Endothelial cell of umbilical vein (primary cell): ENCODE results near the gene SGSH. TPM values are rescaled to one million over a fixed set of nuclear protein-coding genes. Genes with fewer than 3 reads are reported as not detected.

Experiments used
- BruUV-seq: library from RNA; stranded (reverse); fragments of 400-500 nt; replicated peaks from 2 replicates; lab custom pipeline; 2021; lab: Mats Ljungman, UMichigan
- CTCF ChIA-PET: fragments of 300-600, 350-600 bp; sonication (Branson Sonifier 250); formaldehyde crosslinking; loops from one replicate; lab custom pipeline; 2021; ENCODE audit warnings: antibody characterized with exemption, inconsistent platforms; lab: Charles Lee
- POLR2A ChIA-PET: fragments of 300-600, 350-600 bp; sonication (Branson Sonifier 250); formaldehyde crosslinking; loops from one replicate; lab custom pipeline; 2021; ENCODE audit warnings: antibody characterized with exemption, inconsistent platforms; lab: Charles Lee
- DNase-seq: peaks from one replicate; pipeline ENCODE4 v3.0.0-alpha.2; 2011; ENCODE audit warnings: low read depth, low spot score
- FAIRE-seq: peaks from 2 replicates; lab custom pipeline; 2011; peaks lifted over from hg19 to GRCh38; lab: Jason Lieb, UNC
- H2AFZ ChIP-seq: 2 replicates; pipeline ENCODE4 v1.6.0; 2012; ENCODE audit warnings: low read depth, low read length, control low read depth, inconsistent platforms
- H3K27ac ChIP-seq: 2 replicates; pipeline ENCODE4 v1.5.1; 2011; ENCODE audit warnings: low read depth, mild to moderate bottlenecking, control low read depth, low read length, moderate library complexity; ENCODE audit not compliant: insufficient read depth
- H3K27me3 ChIP-seq, 2 experiments: 2 replicates each; pipeline versions ENCODE4 v1.6.0 to v1.6.1; 2011; ENCODE audit warnings: low read length in 2 of 2, mixed read lengths in 1 of 2; ENCODE audit not compliant: control insufficient read depth in 2 of 2, insufficient read depth in 2 of 2
- H3K36me3 ChIP-seq, 2 experiments: 2 replicates in 1 of 2; 3 replicates in 1 of 2; pipeline ENCODE4 v1.5.1; 2011; ENCODE audit warnings: low read length in 2 of 2, mild to moderate bottlenecking in 1 of 2, moderate library complexity in 1 of 2; ENCODE audit not compliant: control insufficient read depth in 2 of 2, insufficient read depth in 2 of 2; ENCODE audit errors: extremely low read depth in 1 of 2
- H3K4me1 ChIP-seq: 3 replicates; pipeline ENCODE4 v1.5.1; 2011; ENCODE audit warnings: mild to moderate bottlenecking, low read length; ENCODE audit not compliant: control insufficient read depth, insufficient read depth; ENCODE audit errors: extremely low read depth
- H3K4me2 ChIP-seq: 2 replicates; pipeline ENCODE4 v1.6.1; 2011; ENCODE audit warnings: low read length, control low read depth, mixed read lengths; ENCODE audit not compliant: insufficient read depth
- H3K4me3 ChIP-seq, 3 experiments: fragments of 200-600 bp in 1 of 3; sonication (generic), shearing (Covaris generic) in 1 of 3; replicated peaks in 1 of 3; 2 replicates each; pipeline ENCODE4 v1.5.1; 2011 to 2016; ENCODE audit warnings: control low read depth in 3 of 3, low read length in 3 of 3, mild to moderate bottlenecking in 2 of 3, inconsistent platforms in 1 of 3, low read depth in 1 of 3, moderate library complexity in 1 of 3; ENCODE audit not compliant: insufficient read depth in 1 of 3
- H3K79me2 ChIP-seq: 2 replicates; pipeline ENCODE4 v1.6.0; 2012; ENCODE audit warnings: low read length, inconsistent platforms; ENCODE audit not compliant: control insufficient read depth, insufficient read depth
- H3K9ac ChIP-seq: replicated peaks from 2 replicates; pipeline ENCODE3; 2011; ENCODE audit warnings: low read length, control low read depth; ENCODE audit not compliant: insufficient read depth; ENCODE audit errors: extremely low read depth
- H3K9me1 ChIP-seq: replicated peaks from 3 replicates; pipeline ENCODE4 v1.6.0; 2011; ENCODE audit warnings: mild to moderate bottlenecking, low read length; ENCODE audit not compliant: control insufficient read depth, insufficient read depth; ENCODE audit errors: extremely low read depth
- H3K9me3 ChIP-seq: replicated peaks from 2 replicates; pipeline ENCODE4 v1.5.1; 2012; ENCODE audit warnings: low read length, inconsistent platforms; ENCODE audit not compliant: control insufficient read depth, insufficient read depth
- H4K20me1 ChIP-seq: replicated peaks from 2 replicates; pipeline ENCODE3; 2011; ENCODE audit warnings: mild to moderate bottlenecking, low read length; ENCODE audit not compliant: control insufficient read depth, insufficient read depth; ENCODE audit errors: extremely low read depth
- CTCF ChIP-seq, 2 donors: IDR thresholded peaks; 1 replicate in 1 of 2; 2 replicates in 1 of 2; pipeline ENCODE4 v1.5.1; 2011; ENCODE audit warnings: low read length in 2 of 2, mild to moderate bottlenecking in 2 of 2, moderate library complexity in 2 of 2, control low read depth in 1 of 2, inconsistent platforms in 1 of 2, low read depth in 1 of 2; ENCODE audit not compliant: insufficient read depth in 1 of 2; ENCODE audit errors: extremely low read depth in 1 of 2
- EZH2 ChIP-seq: IDR thresholded peaks from 2 replicates; pipeline ENCODE4 v1.6.1; 2012; ENCODE audit warnings: borderline replicate concordance, low read depth, mild to moderate bottlenecking, moderate library complexity, low read length, inconsistent platforms; ENCODE audit not compliant: severe bottlenecking
- FOS ChIP-seq: IDR thresholded peaks from 2 replicates; pipeline ENCODE4 v1.6.1; 2011; ENCODE audit warnings: mild to moderate bottlenecking, low read length, moderate library complexity, borderline replicate concordance; ENCODE audit not compliant: insufficient read depth
- GATA2 ChIP-seq: IDR thresholded peaks from 2 replicates; pipeline ENCODE4 v1.7.0; 2011; ENCODE audit warnings: low read depth, mild to moderate bottlenecking, moderate library complexity, mixed read lengths, low read length; ENCODE audit not compliant: insufficient read length, insufficient read depth
- JUN ChIP-seq: IDR thresholded peaks from 2 replicates; pipeline ENCODE4 v1.6.1; 2011; ENCODE audit warnings: borderline replicate concordance, low read depth; ENCODE audit not compliant: insufficient read length, insufficient read depth
- MAX ChIP-seq: IDR thresholded peaks from 2 replicates; pipeline ENCODE4 v1.6.1; 2011; ENCODE audit not compliant: insufficient read depth, insufficient read length
- MYC ChIP-seq: IDR thresholded peaks from one replicate; pipeline ENCODE4 v1.6.1; 2011; ENCODE audit warnings: mild to moderate bottlenecking, low read depth, low read length
- POLR2A ChIP-seq: IDR thresholded peaks from 2 replicates; pipeline ENCODE4 v1.6.1; 2012; ENCODE audit warnings: low read depth, mild to moderate bottlenecking, control low read depth, low read length
- dilution Hi-C: fragments of 300-500 bp; cut with MboI; formaldehyde crosslinking; loops from one replicate; pipeline ENCODE4 v1.15.0; 2019; ENCODE audit warnings: low sequenced_read_pairs; ENCODE audit not compliant: extremely low pct_ligation_motif_present
- intact Hi-C: fragments of 100-400 bp; cut with micrococcal nuclease; formaldehyde crosslinking; loops from one replicate; pipeline ENCODE4 v1.10.0; 2022
- polyA plus RNA-seq, 4 experiments: library from polyadenylated mRNA; depleted of rRNA in 3 of 4; stranded (reverse) in 3 of 4; unstranded in 1 of 4; fragments of >200 nt; gene quantifications; 2 replicates each; pipeline versions ENCODE4 v1.2.1 to v1.2.3, GENCODE V29; 2011 to 2012; ENCODE audit warnings: missing spikeins in 1 of 4
- total RNA-seq: library from RNA; stranded (reverse); gene quantifications from 2 replicates; pipeline ENCODE4 v1.2.3, GENCODE V29; 2021

SGSH gene
- total and polyA plus RNA-seq, 2 donors (not counting 3 experiments of a cell fraction or from before 2014, with no cell fraction given): 81.4 to 217 TPM

GRCh38 chr17:80210348-80211108 lies 9.6 kb downstream of the SGSH start:
- no peak for TF ChIP-seq GATA2
- TF ChIP-seq POLR2A: no peak
- no peak for TF ChIP-seq MAX
- no peak for TF ChIP-seq MYC
- no peak for TF ChIP-seq JUN
- TF ChIP-seq FOS: no peak
- Histone ChIP-seq H3K27ac (no peak overlapping the region), H3K36me3 (peaks cover 8 to 44% of the 10 kb centered on the region in 2 experiments), H4K20me1 (no peaks in the 10 kb centered on the region), H3K9ac (no peak overlapping the region), H3K79me2 (no peaks in the 10 kb centered on the region), H3K4me1 (no peaks in the 10 kb centered on the region), H3K4me3 (no peak overlapping the region), H3K4me2 (no peak overlapping the region), H3K9me3 (no peaks in the 10 kb centered on the region), H2AFZ (no peak overlapping the region), H3K9me1 (no peaks in the 10 kb centered on the region), H3K27me3 (no peaks in the 10 kb centered on the region)
- DNase-seq (no peak), FAIRE-seq (no peak)
- BruUV-seq: no TSS peak
- dilution Hi-C loops: no loop called here
- ChIA-PET CTCF (interaction anchor here (0.7 to 2.8 kb wide), 2 partner anchors 15 kb away, joined by 3 to 10 read pairs; no protein-coding TSS in a partner anchor), POLR2A (no interaction called here)
- intact Hi-C loops: no loop called here

GRCh38 chr17:80209765-80210164 lies 10.4 kb downstream of the SGSH start:
- dilution Hi-C loops: no loop called here
- no peak overlapping the region for H3K4me2 ChIP-seq
- no peak overlapping the region for H3K27ac ChIP-seq
- ChIA-PET POLR2A (no interaction called here), CTCF (interaction anchor here (0.7 kb wide), 1 partner anchor 14 kb away, joined by 3 read pairs; no protein-coding TSS in a partner anchor)
- H3K4me3 ChIP-seq: no peak overlapping the region
- no peak for TF ChIP-seq MAX
- TF ChIP-seq CTCF (IDR thresholded peaks at IDR 0.05; ENCODE audit: extremely low read depth in 1 of 2, insufficient read depth in 1 of 2, low read depth in 1 of 2, low read length in 2 of 2): no peak
- no peak for TF ChIP-seq EZH2
- H3K9ac ChIP-seq: no peak overlapping the region
- intact Hi-C loops: no loop called here
- no peaks in the 10 kb centered on the region for H3K9me1 ChIP-seq
- H3K9me3 ChIP-seq: no peaks in the 10 kb centered on the region
- DNase-seq (no peak), FAIRE-seq (no peak)
- H3K79me2 ChIP-seq: no peaks in the 10 kb centered on the region
- H3K4me1 ChIP-seq: no peaks in the 10 kb centered on the region
- H4K20me1 ChIP-seq: no peaks in the 10 kb centered on the region
- no peaks in the 10 kb centered on the region for H3K27me3 ChIP-seq
- H2AFZ ChIP-seq: no peak overlapping the region
- peaks cover 8 to 40% of the 10 kb centered on the region in 2 experiments for H3K36me3 ChIP-seq
- BruUV-seq: no TSS peak
